Sigmoid colon (tissue), 3 donors: ENCODE measurements around the gene KIF3B.

Source experiments
- POLR2A ChIP-seq, 2 donors: fragments of 450-650 bp; IDR thresholded peaks; one replicate each; pipeline ENCODE4 v1.6.1; 2016; ENCODE audit warnings: antibody characterized with exemption in 2 of 2, mild to moderate bottlenecking in 2 of 2, moderate library complexity in 2 of 2
- TF ChIP-seq, protein P1 (sequence below), 4 experiments: fragments of 450-650 bp in 3 of 4; fragments of 200-600 bp in 1 of 4; IDR thresholded peaks; one replicate each; pipeline ENCODE4 v1.5.1; 2016 to 2019; ENCODE audit warnings: antibody characterized with exemption in 4 of 4, mild to moderate bottlenecking in 3 of 4, moderate library complexity in 2 of 4

DNA sequence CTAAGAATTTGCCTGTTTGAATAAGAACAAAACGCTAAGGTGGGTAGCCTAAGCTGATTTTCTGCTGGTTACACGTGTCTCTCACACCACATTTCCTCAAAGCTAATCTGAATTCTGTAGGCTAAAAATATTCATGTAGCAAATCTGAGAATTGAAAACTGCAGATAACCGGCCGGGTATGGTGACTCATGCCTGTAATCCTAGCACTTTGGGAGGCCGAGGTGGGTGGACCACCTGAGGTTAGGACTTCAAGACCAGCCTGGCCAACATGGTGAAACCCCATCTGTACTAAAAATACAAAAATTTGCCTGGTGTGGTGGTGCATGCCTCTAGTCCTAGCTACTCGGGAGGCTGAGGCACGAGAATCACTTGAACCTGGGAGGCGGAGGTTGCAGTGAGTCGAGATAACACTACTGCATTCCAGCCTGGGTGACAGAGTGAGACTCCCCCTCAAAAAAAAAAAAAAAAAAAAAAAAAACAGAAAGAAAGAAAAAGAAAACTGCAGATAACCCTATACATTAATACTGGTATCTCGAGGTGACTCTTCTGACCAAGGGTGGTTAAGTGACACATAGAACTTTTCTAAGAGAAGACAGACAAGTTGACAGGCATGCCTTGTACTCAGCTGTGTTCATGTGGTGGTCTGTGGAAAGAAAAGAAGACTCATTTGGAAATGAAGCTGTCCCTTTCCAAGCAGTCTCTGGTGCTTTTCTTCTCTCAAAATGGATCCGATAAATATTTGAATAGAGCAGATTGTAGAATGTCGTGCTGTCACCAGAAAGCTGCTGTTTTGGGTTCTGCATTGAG, 55.9 kb downstream of the KIF3B start:
- no peak for TF ChIP-seq POLR2A (IDR thresholded peaks at IDR 0.05)
- TF ChIP-seq, protein P1, sequence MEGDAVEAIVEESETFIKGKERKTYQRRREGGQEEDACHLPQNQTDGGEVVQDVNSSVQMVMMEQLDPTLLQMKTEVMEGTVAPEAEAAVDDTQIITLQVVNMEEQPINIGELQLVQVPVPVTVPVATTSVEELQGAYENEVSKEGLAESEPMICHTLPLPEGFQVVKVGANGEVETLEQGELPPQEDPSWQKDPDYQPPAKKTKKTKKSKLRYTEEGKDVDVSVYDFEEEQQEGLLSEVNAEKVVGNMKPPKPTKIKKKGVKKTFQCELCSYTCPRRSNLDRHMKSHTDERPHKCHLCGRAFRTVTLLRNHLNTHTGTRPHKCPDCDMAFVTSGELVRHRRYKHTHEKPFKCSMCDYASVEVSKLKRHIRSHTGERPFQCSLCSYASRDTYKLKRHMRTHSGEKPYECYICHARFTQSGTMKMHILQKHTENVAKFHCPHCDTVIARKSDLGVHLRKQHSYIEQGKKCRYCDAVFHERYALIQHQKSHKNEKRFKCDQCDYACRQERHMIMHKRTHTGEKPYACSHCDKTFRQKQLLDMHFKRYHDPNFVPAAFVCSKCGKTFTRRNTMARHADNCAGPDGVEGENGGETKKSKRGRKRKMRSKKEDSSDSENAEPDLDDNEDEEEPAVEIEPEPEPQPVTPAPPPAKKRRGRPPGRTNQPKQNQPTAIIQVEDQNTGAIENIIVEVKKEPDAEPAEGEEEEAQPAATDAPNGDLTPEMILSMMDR (IDR thresholded peaks at IDR 0.05): no peak
